Body of pancreas (tissue), 4 donors: ENCODE data around the gene MUC20. TPM values are rescaled to one million over a fixed set of nuclear protein-coding genes. Genes with fewer than 3 reads are reported as not detected.
"Not testable (repeated sequence)": the region's sequence is repeated elsewhere in the genome, so short reads cannot be mapped to it uniquely, and the experiment has no call there.

ENCODE experiments used
- ATAC-seq: fragments of 150-250 bp; one replicate; pipeline ENCODE4 v1.9.1; 2016
- DNase-seq, 4 donors: peaks; one replicate each; pipeline ENCODE4 v3.0.0-alpha.2; 2019
- H3K27ac ChIP-seq, 4 donors: fragments of 200-600 bp; sonication (generic); 1 replicate in 3 of 4; 2 replicates in 1 of 4; pipeline versions ENCODE4 v1.5.1 to v1.6.1; 2016 to 2019; ENCODE audit warnings: mild to moderate bottlenecking in 1 of 4, mixed read lengths in 1 of 4, moderate library complexity in 1 of 4
- H3K27me3 ChIP-seq, 2 donors: fragments of 200-600 bp; sonication (generic); one replicate each; pipeline ENCODE4 v1.6.0; 2016; ENCODE audit warnings: mild to moderate bottlenecking in 1 of 2
- H3K36me3 ChIP-seq, 2 donors: fragments of 200-600 bp; sonication (generic); replicated peaks in 1 of 2; 2 replicates each; pipeline ENCODE4 v1.5.1; 2016; ENCODE audit warnings: low read depth in 2 of 2; ENCODE audit not compliant: insufficient read depth in 1 of 2
- H3K4me1 ChIP-seq: fragments of 200-600 bp; sonication (generic); one replicate; pipeline ENCODE4 v1.6.0; 2016
- H3K4me3 ChIP-seq, 2 donors: fragments of 200-600 bp; sonication (generic); 1 replicate in 1 of 2; 2 replicates in 1 of 2; pipeline ENCODE4 v1.5.1; 2016 to 2019
- H3K9me3 ChIP-seq, 3 donors: fragments of 200-600 bp; sonication (generic); 1 replicate in 2 of 3; 2 replicates in 1 of 3; pipeline ENCODE4 v1.5.1; 2016
- CTCF ChIP-seq, 7 experiments: fragments of 450-650 bp in 4 of 7; fragments of 200-600 bp in 3 of 7; sonication (generic) in 3 of 7; IDR thresholded peaks; one replicate each; pipeline ENCODE4 v1.5.1; 2016 to 2019; ENCODE audit warnings: antibody characterized with exemption in 7 of 7
- POLR2A ChIP-seq, 3 donors: fragments of 450-650 bp; IDR thresholded peaks; one replicate each; pipeline ENCODE4 v1.6.1; 2016; ENCODE audit warnings: antibody characterized with exemption in 3 of 3, mild to moderate bottlenecking in 2 of 3
- WGBS, 2 donors: methylation state at CpG; one replicate each; pipeline ENCODE4 v1.1.5; 2017; 5-methylcytosine and 5-hydroxymethylcytosine counted together
- intact Hi-C: fragments of 100-400 bp; cut with DNase I; formaldehyde crosslinking; loops from one replicate; pipeline ENCODE4 v1.15.1; 2023
- total RNA-seq, 2 donors: library from RNA; depleted of rRNA; stranded (reverse); fragments of >200 nt; gene quantifications; one replicate each; pipeline ENCODE4 v1.1.0, GENCODE V29; 2016

Gene MUC20
- total RNA-seq, 2 donors from 2014 or later, result 11.2 to 21.8 TPM

- Histone ChIP-seq H3K9me3 (no peaks in the 10 kb centered on the region), H3K4me1 (peaks cover 9% of the 10 kb centered on the region), H3K27me3 (no peaks in the 10 kb centered on the region), H3K4me3 (no peak overlapping the region), H3K27ac (no peak overlapping the region), H3K36me3 (no peaks in the 10 kb centered on the region)
- ATAC-seq (no peak), DNase-seq (no peak)
- intact Hi-C loops, result no loop called here
- 62 to 67% methylated on average over 4 of the region's 4 CpGs for WGBS, 2 donors
- TF ChIP-seq POLR2A (IDR thresholded peaks at IDR 0.05) (no peak), CTCF (IDR thresholded peaks at IDR 0.05) (no peak)
These were observed 23.7 kb downstream of the MUC20 start for GRCh38 chr3:195744437-195744836.

GRCh38 chr3:195746346-195746745 lies 25.6 kb downstream of the MUC20 start:
- TF ChIP-seq POLR2A (IDR thresholded peaks at IDR 0.05), result no peak
- no peak for TF ChIP-seq CTCF (IDR thresholded peaks at IDR 0.05)
- Histone ChIP-seq H3K36me3 (no peaks in the 10 kb centered on the region), H3K27me3 (no peaks in the 10 kb centered on the region), H3K4me1 (peaks cover 9% of the 10 kb centered on the region), H3K4me3 (no peak overlapping the region), H3K27ac (no peak overlapping the region), H3K9me3 (no peaks in the 10 kb centered on the region)
- no peak for DNase-seq
- ATAC-seq, result no peak
- intact Hi-C loops, result no loop called here
- WGBS, 2 donors, result 72 to 76% methylated on average over 8 of the region's 8 CpGs

- ATAC-seq (no peak), DNase-seq (no peak)
- no peaks in the 10 kb centered on the region for H3K36me3 ChIP-seq
- 82 to 90% methylated on average over 9 of the region's 9 CpGs for WGBS, 2 donors
- H3K4me1 ChIP-seq, result peaks cover 9% of the 10 kb centered on the region
- no peak overlapping the region for H3K27ac ChIP-seq
- TF ChIP-seq CTCF (IDR thresholded peaks at IDR 0.05) (no peak), POLR2A (IDR thresholded peaks at IDR 0.05) (no peak)
- H3K4me3 ChIP-seq, result no peak overlapping the region
- intact Hi-C loops, result no loop called here
- no peaks in the 10 kb centered on the region for H3K9me3 ChIP-seq
- no peaks in the 10 kb centered on the region for H3K27me3 ChIP-seq
These were observed 26.0 kb downstream of the MUC20 start for GRCh38 chr3:195746751-195747150.

- H3K36me3 ChIP-seq, result no peaks in the 10 kb centered on the region
- TF ChIP-seq CTCF (IDR thresholded peaks at IDR 0.05) (no peak), POLR2A (IDR thresholded peaks at IDR 0.05) (no peak)
- intact Hi-C loops, result no loop called here
- 84 to 92% methylated on average over 11 of the region's 11 CpGs for WGBS, 2 donors
- H3K9me3 ChIP-seq, result no peaks in the 10 kb centered on the region
- no peak overlapping the region for H3K27ac ChIP-seq
- DNase-seq (no peak), ATAC-seq (no peak)
- H3K4me1 ChIP-seq, result peaks cover 9% of the 10 kb centered on the region
- H3K27me3 ChIP-seq, result no peaks in the 10 kb centered on the region
- H3K4me3 ChIP-seq, result no peak overlapping the region
These were observed 27.9 kb downstream of the MUC20 start for GRCh38 chr3:195748661-195749060.

GRCh38 chr3:195749101-195749500 lies 28.3 kb downstream of the MUC20 start:
- H3K4me3 ChIP-seq, H3K27ac ChIP-seq, ATAC-seq, H3K4me1 ChIP-seq, intact Hi-C loops, H3K27me3 ChIP-seq, DNase-seq, H3K36me3 ChIP-seq, H3K9me3 ChIP-seq: not testable (repeated sequence)
- 55 to 58% methylated on average over 5 of the region's 5 CpGs for WGBS, 2 donors
